Epithelial cell of esophagus (primary cell): ENCODE measurements around the gene PABPC1L.

Experiments used
- DNase-seq: peaks from one replicate; pipeline ENCODE4 v3.0.0; 2010; ENCODE audit warnings: low read depth
- H3K4me3 ChIP-seq: 2 replicates; pipeline ENCODE4 v1.5.1; 2011; ENCODE audit warnings: mild to moderate bottlenecking, low read length, control low read depth
- TF ChIP-seq, protein P1 (sequence below): IDR thresholded peaks from 2 replicates; pipeline ENCODE4 v1.5.1; 2011; ENCODE audit warnings: low read depth, mild to moderate bottlenecking, low read length, control low read depth, inconsistent platforms; ENCODE audit not compliant: insufficient read depth; ENCODE audit errors: missing control alignments

The PABPC1L gene

DNA sequence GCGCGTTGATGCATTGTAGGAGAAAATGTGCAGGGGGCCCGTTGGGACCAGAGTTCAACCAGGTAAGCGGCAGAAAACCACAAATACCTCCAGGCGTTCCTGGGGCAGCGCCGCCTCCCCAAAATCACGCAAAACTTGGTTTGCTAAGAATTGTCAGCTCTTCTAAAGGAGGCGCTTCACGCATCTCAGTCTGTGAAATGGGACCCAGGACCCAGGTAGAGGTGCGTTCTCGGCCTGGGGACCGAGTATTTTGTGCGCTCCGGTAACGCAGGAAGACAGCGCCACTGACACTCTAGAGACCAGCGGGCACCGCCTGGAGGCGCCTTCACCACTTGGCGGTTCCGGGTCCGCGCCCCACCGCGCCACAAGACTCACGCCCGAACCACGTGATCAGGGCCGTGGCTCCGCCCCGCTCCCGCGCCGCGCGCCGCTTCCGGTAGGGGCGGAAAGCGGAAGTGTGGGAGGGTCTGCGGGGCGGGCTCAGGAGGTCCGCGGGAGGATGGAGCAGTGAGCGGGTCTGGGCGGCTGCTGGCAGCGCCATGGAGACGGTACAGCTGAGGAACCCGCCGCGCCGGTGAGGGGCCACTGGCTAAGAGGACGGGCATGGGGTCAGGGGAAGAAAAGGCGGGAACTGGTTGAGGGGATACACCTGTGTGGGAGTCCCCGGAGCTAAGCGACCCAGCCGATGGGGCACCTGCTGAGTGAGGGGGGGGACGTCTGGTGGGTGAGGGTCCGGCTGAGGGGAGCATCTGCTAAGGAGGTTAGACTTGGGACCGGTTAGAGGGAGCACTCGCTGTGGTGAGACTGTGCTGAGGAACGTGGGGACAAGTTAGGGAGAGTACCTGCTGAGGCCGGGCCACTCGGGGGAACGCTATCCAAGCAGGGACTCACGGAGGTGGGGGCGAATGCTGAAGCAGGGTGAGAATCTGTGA is 56.4 kb downstream of the PABPC1L start, which contains the start of gene STK4:
Gene STK4, plus strand, starts transcription at position 483 of the 932 bp plus-strand sequence. Its CDS starts 57 bp downstream, at position 540.
- H3K4me3 ChIP-seq, result peak within 1 kb of the TSS; percentile 97
- TF ChIP-seq, protein P1, sequence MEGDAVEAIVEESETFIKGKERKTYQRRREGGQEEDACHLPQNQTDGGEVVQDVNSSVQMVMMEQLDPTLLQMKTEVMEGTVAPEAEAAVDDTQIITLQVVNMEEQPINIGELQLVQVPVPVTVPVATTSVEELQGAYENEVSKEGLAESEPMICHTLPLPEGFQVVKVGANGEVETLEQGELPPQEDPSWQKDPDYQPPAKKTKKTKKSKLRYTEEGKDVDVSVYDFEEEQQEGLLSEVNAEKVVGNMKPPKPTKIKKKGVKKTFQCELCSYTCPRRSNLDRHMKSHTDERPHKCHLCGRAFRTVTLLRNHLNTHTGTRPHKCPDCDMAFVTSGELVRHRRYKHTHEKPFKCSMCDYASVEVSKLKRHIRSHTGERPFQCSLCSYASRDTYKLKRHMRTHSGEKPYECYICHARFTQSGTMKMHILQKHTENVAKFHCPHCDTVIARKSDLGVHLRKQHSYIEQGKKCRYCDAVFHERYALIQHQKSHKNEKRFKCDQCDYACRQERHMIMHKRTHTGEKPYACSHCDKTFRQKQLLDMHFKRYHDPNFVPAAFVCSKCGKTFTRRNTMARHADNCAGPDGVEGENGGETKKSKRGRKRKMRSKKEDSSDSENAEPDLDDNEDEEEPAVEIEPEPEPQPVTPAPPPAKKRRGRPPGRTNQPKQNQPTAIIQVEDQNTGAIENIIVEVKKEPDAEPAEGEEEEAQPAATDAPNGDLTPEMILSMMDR, result peak; percentile 42
- DNase-seq, result peak; percentile 95

GRCh38 chr20:44967207-44967807 is 57.4 kb downstream of the PABPC1L start:
- H3K4me3 ChIP-seq, result peak overlapping the region; percentile 97
- DNase-seq, result peak; percentile 24
- TF ChIP-seq, protein P1, result no peak

GRCh38 chr20:44969300-44969894 is 59.5 kb downstream of the PABPC1L start:
- H3K4me3 ChIP-seq, result no peak overlapping the region
- peak; percentile 16 for DNase-seq
- TF ChIP-seq, protein P1, result no peak

GRCh38 chr20:44970243-44970757 is 60.4 kb downstream of the PABPC1L start:
- DNase-seq, result no peak
- TF ChIP-seq, protein P1, result no peak
- no peak overlapping the region for H3K4me3 ChIP-seq

- DNase-seq, result peak; percentile 35
- TF ChIP-seq, protein P1, result no peak
- no peak overlapping the region for H3K4me3 ChIP-seq
These were observed 63.2 kb downstream of the PABPC1L start for GRCh38 chr20:44973053-44973452.

DNA sequence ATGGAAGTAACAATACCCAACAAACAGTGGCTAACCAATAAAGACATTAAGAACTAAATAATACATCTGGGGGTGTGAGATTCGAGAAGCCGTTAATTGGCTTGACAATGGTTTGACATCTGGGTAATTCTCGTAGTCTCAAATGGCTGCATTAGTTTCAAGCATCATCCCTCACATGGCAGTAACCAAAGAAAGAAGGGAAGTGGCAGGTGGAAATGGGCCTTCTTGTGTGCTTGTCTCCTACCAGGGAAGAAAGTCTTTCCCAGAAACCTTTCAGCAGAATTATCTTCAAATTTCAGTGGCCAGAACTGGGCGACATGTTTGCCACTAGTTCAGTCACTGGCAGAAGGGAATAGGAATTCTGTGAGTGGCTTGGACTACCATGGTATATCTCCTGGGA is 66.8 kb downstream of the PABPC1L start:
- TF ChIP-seq, protein P1, result no peak
- H3K4me3 ChIP-seq, result no peak overlapping the region
- DNase-seq, result no peak
